ENCODE data around the gene SLC2A1.
"Not testable (repeated sequence)": the region's sequence is repeated elsewhere in the genome, so short reads cannot be mapped to it uniquely, and the experiment has no call there.

SLC2A1 gene

DNA sequence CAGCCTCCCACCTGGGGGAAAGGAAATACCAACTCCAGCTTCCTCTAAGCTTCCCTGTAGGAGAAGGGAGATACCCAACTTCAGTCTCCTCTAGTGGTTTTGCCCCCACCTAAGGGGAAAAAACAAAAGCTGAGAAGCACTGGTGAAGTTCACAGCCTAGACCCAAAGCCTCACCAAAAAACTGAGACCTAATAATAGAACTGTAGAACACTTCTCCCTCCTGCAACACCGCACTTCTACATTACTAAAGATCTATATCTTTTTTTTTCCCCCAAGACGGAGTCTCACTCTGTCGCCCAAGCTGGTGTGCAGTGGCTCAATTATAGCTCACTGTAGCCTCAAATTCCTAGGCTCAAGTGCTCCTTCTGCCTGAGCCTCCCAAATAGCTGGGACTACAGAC is 43.2 kb downstream of the SLC2A1 start:
- Mint-ChIP-seq H3K4me1 (ENCODE audit: low read depth) (peaks cover 5% of the 10 kb centered on the region), H3K36me3 (ENCODE audit: low read depth) (no peaks in the 10 kb centered on the region), H3K27me3 (peaks cover 4% of the 10 kb centered on the region), H3K9me3 (peaks cover 17% of the 10 kb centered on the region), H3K4me3 (no peak overlapping the region), H3K27ac (no peak overlapping the region)
- intact Hi-C loops (cut with micrococcal nuclease) = no loop called here

DNA sequence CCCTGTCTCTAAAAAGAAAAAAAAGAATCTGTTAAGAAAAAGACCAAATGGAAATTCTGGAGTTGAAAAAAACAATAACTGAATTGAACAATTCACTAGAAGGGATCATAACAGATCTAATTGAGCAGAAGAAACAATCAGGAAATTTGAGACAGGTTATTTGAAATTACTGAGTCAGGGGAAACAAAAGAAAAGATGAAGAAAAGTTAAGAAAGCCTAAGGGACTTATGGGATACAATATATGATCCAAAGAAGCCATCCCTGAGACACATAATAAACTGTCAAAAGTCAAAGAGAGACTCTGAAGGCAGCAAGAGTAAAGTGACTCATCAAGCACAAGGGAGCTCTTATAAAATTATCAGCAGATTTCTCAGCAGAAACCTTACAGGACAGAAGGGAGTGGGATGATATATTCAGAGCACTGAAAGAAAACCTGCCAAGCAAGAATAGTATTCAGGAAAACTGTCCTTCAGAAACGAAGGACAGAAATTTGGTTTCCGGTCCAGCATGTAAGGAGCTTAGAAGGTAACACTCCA is 44.5 kb downstream of the SLC2A1 start:
- Mint-ChIP-seq H3K27ac (no peak overlapping the region), H3K27me3 (peaks cover 4% of the 10 kb centered on the region), H3K9me3 (peaks cover 17% of the 10 kb centered on the region), H3K36me3 (ENCODE audit: low read depth) (no peaks in the 10 kb centered on the region), H3K4me3 (no peak overlapping the region), H3K4me1 (ENCODE audit: low read depth) (no peaks in the 10 kb centered on the region)
- intact Hi-C loops (cut with micrococcal nuclease) = loop anchor here (5.0 kb wide), 1 partner anchor 137 kb away; no protein-coding TSS in a partner anchor

DNA sequence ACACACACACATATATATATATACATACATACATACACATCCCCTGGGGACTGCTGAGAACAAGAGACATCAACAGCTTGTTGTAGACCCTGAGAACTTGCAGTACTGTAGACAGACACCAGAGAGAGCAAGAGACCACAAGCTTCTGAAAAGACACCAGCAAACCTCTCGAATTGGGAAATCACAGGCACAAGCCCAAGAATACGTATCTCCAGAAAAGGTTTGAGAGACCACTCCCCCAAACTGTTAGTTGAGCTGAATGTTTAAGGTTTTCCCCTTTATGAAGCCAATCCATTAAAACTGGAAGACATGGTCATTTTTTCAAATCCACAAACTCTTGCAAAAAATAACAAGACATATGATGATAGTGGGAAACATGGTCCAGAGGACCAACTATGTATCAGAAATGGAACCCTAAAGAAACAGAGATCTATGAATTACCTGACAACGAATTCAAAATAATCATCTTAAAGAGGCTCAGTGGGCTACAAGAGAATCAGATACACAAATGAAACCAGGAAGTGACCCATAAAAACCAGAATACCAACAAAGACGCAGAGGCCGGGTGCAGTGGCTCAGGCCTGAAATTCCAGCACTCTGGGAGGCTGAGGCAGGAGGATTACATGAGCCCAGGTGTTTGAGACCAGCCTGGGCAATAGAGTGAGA is 45.1 kb downstream of the SLC2A1 start:
- Mint-ChIP-seq H3K36me3 (ENCODE audit: low read depth) (no peaks in the 10 kb centered on the region), H3K9me3 (peaks cover 17% of the 10 kb centered on the region), H3K4me1 (ENCODE audit: low read depth) (no peaks in the 10 kb centered on the region), H3K4me3 (no peak overlapping the region), H3K27me3 (peaks cover 4% of the 10 kb centered on the region), H3K27ac (no peak overlapping the region)
- intact Hi-C loops (cut with micrococcal nuclease) = loop anchor here (1.0 to 5.0 kb wide), 2 partner anchors 136 to 160 kb away; no protein-coding TSS in a partner anchor

DNA sequence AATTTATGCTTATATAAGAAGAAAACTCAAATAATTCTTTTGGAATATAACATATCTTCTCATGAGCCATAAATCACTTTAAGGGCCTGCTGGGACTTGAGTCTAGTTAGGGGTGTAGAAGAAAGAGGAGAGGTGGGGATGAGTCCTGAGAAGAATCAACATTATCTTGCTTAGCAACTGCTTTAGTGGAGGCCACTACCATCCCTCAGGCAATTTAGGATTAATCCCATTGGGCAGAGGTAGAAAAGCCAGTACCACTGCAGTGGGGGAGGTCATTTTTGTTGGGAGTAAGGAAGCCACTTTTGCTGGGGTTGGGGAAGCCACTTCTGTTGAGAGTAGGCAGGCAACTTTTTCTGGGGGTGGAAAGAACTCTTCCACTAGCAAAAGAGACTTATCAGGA is 47.7 kb downstream of the SLC2A1 start:
- peaks cover 2% of the 10 kb centered on the region for H3K27me3 Mint-ChIP-seq
- H3K27ac Mint-ChIP-seq = no peak overlapping the region
- peaks cover 12% of the 10 kb centered on the region for H3K9me3 Mint-ChIP-seq
- H3K4me3 Mint-ChIP-seq = no peak overlapping the region
- intact Hi-C loops (cut with micrococcal nuclease) = loop anchor here (5.0 kb wide), 1 partner anchor 134 kb away; no protein-coding TSS in a partner anchor
- H3K36me3 Mint-ChIP-seq (ENCODE audit: low read depth) = no peaks in the 10 kb centered on the region
- no peaks in the 10 kb centered on the region for H3K4me1 Mint-ChIP-seq (ENCODE audit: low read depth)

DNA sequence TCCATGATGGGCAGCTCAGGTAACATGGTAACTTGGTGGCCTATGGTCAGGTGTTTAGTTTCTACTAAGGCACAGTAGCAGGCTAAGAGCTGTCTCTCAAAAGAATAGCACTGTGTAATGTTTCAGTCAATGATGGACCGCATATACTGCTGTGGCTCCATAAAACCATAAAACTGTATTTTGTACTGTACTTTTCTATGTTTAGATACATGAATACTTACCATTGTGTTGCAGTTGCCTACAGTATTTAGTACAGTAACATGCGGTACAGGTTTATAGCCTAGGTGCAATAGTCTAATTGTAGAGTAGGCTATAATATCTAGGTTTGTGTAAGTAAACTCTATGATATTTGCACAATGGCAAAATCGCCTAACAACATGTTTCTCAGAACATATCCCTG is 50.6 kb downstream of the SLC2A1 start:
- H3K4me3 Mint-ChIP-seq = no peak overlapping the region

GRCh38 chr1:42904434-42904833 is 54.2 kb downstream of the SLC2A1 start:
- Mint-ChIP-seq H3K4me1 (ENCODE audit: low read depth) (no peaks in the 10 kb centered on the region), H3K4me3 (no peak overlapping the region), H3K36me3 (ENCODE audit: low read depth) (no peaks in the 10 kb centered on the region), H3K27ac (no peak overlapping the region), H3K27me3 (peaks cover 3% of the 10 kb centered on the region), H3K9me3 (peaks cover under 1% of the 10 kb centered on the region)
- intact Hi-C loops (cut with micrococcal nuclease) = no loop called here

More for the DNA sequence above, 50.6 kb downstream of the SLC2A1 start:
- intact Hi-C loops (cut with micrococcal nuclease) = no loop called here
- Mint-ChIP-seq H3K27ac (no peak overlapping the region), H3K27me3 (no peaks in the 10 kb centered on the region), H3K4me1 (ENCODE audit: low read depth) (no peaks in the 10 kb centered on the region), H3K9me3 (no peaks in the 10 kb centered on the region), H3K36me3 (ENCODE audit: low read depth) (no peaks in the 10 kb centered on the region)

- H3K4me3 Mint-ChIP-seq; H3K27ac Mint-ChIP-seq; intact Hi-C loops (cut with micrococcal nuclease); H3K4me1 Mint-ChIP-seq (ENCODE audit: low read depth); H3K36me3 Mint-ChIP-seq (ENCODE audit: low read depth): not testable (repeated sequence)
- peaks cover 18% of the 10 kb centered on the region for H3K9me3 Mint-ChIP-seq
- peaks cover 12% of the 10 kb centered on the region for H3K27me3 Mint-ChIP-seq
Observed at GRCh38 chr1:42899960-42900359, 58.7 kb downstream of the SLC2A1 start.

DNA sequence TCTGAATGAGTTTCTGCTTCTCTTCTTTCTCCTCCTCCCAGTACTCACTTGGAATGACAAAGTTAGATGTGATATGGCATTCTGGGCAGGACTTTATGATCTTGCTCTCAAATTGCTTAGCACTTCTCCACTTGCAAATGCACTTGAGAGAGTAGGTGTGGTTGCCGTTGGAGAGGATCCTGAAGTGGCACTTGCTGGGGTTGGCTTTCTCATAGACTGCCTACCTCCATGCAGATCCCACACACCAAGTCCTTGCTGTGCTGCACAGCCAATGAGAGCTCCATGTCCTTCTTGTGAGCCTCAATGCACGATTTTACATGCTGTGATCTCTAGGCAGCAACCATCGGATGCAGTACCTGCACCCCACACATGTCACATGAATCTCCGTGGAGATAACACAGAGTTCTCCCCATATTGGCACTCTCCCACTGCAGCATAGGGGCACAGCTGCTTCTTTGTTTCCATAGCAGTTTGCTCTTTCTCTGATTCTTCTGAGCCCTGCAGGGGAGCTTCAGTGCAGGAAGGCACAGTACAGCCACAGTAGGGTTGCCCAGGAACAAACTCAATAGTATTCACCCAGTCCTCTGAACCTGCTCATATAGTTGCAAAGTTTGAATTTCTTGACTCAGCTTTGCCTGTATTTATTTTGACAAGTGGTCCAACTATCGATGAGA is 67.1 kb downstream of the SLC2A1 start:
- no peaks in the 10 kb centered on the region for H3K36me3 Mint-ChIP-seq (ENCODE audit: low read depth)
- intact Hi-C loops (cut with micrococcal nuclease) = no loop called here
- H3K4me1 Mint-ChIP-seq (ENCODE audit: low read depth) = no peaks in the 10 kb centered on the region
- no peaks in the 10 kb centered on the region for H3K9me3 Mint-ChIP-seq
- H3K4me3 Mint-ChIP-seq = no peak overlapping the region
- H3K27me3 Mint-ChIP-seq = peaks cover 10% of the 10 kb centered on the region
- no peak overlapping the region for H3K27ac Mint-ChIP-seq

DNA sequence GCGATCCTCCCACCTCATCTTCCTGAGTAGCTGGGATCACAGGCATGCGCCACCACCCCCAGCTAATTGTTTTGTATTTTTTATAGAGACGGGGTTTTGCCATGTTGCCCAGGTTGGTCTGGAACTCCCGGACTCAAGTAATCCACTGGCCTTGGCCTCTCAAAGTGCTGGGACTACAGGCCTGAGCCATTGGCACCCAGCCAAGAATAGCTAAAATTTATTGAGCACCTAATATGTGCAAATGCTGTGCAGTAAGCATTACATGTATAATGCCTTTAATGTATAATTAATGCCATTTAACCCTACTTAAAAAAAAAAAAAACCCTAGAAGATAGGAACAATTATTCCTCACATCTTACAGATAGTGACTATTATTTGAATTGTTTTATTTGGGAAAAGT is 69.4 kb downstream of the SLC2A1 start:
- Mint-ChIP-seq H3K4me3 (no peak overlapping the region), H3K27ac (no peak overlapping the region), H3K9me3 (no peaks in the 10 kb centered on the region), H3K27me3 (peaks cover 6% of the 10 kb centered on the region), H3K4me1 (ENCODE audit: low read depth) (no peaks in the 10 kb centered on the region), H3K36me3 (ENCODE audit: low read depth) (no peaks in the 10 kb centered on the region)
- intact Hi-C loops (cut with micrococcal nuclease) = no loop called here

DNA sequence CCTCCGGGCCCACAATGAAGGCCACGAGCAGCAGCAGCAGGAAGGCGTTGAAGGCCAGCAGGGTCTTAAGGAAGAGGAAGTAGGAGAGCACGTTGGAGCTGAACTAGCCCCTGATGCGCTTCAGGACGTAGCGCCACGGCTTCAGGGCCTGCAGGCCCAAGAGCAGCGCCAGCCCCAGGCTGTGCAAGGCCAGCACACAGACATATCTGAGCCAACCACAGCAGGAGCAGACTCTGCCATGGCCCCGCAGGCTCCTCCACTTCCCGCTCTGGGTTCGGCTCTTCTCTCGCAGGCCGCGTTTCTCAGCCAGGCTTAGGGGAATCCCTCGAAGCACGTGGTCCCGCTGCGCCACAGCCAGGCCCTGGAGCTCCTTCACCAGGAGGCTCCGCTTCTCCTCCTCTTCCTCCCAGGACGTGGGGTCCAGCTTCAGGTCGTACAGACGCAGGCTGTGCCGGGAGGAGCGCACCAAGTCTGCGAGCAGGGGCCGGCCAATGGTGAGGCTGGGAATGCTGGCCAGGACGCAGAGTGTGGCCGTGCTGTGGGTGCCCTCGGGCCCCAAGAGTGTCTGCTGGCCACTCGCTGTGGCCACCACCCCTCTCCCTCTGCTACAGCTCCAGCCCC is 70.5 kb downstream of the SLC2A1 start:
- no peak overlapping the region for H3K27ac Mint-ChIP-seq
- no peaks in the 10 kb centered on the region for H3K9me3 Mint-ChIP-seq
- no peaks in the 10 kb centered on the region for H3K36me3 Mint-ChIP-seq (ENCODE audit: low read depth)
- H3K27me3 Mint-ChIP-seq = peaks cover 7% of the 10 kb centered on the region
- H3K4me3 Mint-ChIP-seq = no peak overlapping the region
- intact Hi-C loops (cut with micrococcal nuclease) = no loop called here
- no peaks in the 10 kb centered on the region for H3K4me1 Mint-ChIP-seq (ENCODE audit: low read depth)

DNA sequence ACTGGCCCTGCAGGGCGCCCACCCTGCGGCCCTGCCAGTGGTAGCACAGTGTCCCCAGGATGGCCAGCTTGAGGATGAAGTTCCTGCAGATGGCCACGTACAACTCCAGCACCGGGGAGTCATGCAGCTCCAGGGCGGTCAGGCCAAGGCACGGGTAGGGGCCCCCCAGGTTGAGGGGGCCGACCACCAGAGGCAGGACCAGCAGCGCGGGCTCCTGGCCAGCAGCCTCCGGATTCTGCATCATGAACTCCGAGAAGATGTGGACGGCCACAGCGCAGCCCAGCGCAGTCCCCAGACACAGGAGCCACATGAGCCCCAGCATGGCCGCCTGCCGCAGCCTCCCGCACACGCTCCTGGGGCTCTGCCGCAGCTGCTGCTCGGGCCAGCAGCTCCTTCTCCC is 71.3 kb downstream of the SLC2A1 start:
- H3K27ac Mint-ChIP-seq = no peak overlapping the region
- no peak overlapping the region for H3K4me3 Mint-ChIP-seq
- no peaks in the 10 kb centered on the region for H3K36me3 Mint-ChIP-seq (ENCODE audit: low read depth)
- H3K27me3 Mint-ChIP-seq = peaks cover 5% of the 10 kb centered on the region
- intact Hi-C loops (cut with micrococcal nuclease) = no loop called here
- no peaks in the 10 kb centered on the region for H3K4me1 Mint-ChIP-seq (ENCODE audit: low read depth)
- no peaks in the 10 kb centered on the region for H3K9me3 Mint-ChIP-seq

DNA sequence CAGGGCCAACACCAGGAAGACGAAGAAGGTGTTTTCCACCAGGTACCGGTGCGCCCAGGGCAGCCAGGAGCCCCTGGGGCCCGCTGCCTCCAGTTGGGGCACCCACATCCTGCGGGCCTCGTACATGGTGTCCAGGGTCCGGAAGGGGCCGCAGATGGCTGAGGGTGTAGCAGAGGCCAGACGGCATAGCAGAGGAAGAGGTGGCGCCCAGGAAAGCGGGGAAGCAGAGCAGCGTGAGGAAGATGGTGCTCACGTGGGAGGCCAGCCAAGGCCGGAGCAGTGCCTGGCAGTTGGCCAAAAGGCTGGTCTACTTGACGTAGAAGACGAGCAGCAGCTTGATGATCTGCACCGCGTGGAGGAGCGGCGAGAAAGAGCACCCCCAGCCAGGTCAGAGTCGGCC is 71.9 kb downstream of the SLC2A1 start:
- Mint-ChIP-seq H3K36me3 (ENCODE audit: low read depth) (no peaks in the 10 kb centered on the region), H3K4me3 (no peak overlapping the region), H3K9me3 (no peaks in the 10 kb centered on the region), H3K4me1 (ENCODE audit: low read depth) (no peaks in the 10 kb centered on the region), H3K27ac (no peak overlapping the region), H3K27me3 (peaks cover 5% of the 10 kb centered on the region)
- intact Hi-C loops (cut with micrococcal nuclease) = no loop called here

- Mint-ChIP-seq H3K9me3 (no peaks in the 10 kb centered on the region), H3K27ac (no peak overlapping the region), H3K27me3 (peaks cover 3% of the 10 kb centered on the region), H3K4me1 (ENCODE audit: low read depth) (no peaks in the 10 kb centered on the region), H3K4me3 (no peak overlapping the region), H3K36me3 (ENCODE audit: low read depth) (no peaks in the 10 kb centered on the region)
- intact Hi-C loops (cut with micrococcal nuclease) = no loop called here
Observed at GRCh38 chr1:42886046-42886739, 72.5 kb downstream of the SLC2A1 start.

GRCh38 chr1:42880384-42880783 is 78.3 kb downstream of the SLC2A1 start:
- no peaks in the 10 kb centered on the region for H3K36me3 Mint-ChIP-seq (ENCODE audit: low read depth)
- H3K4me1 Mint-ChIP-seq (ENCODE audit: low read depth) = no peaks in the 10 kb centered on the region
- H3K4me3 Mint-ChIP-seq = no peak overlapping the region
- no peaks in the 10 kb centered on the region for H3K9me3 Mint-ChIP-seq
- H3K27me3 Mint-ChIP-seq = peaks cover 15% of the 10 kb centered on the region
- H3K27ac Mint-ChIP-seq = no peak overlapping the region
- intact Hi-C loops (cut with micrococcal nuclease) = no loop called here
